ENCODE data around the gene ISL2.

ISL2 gene

DNA sequence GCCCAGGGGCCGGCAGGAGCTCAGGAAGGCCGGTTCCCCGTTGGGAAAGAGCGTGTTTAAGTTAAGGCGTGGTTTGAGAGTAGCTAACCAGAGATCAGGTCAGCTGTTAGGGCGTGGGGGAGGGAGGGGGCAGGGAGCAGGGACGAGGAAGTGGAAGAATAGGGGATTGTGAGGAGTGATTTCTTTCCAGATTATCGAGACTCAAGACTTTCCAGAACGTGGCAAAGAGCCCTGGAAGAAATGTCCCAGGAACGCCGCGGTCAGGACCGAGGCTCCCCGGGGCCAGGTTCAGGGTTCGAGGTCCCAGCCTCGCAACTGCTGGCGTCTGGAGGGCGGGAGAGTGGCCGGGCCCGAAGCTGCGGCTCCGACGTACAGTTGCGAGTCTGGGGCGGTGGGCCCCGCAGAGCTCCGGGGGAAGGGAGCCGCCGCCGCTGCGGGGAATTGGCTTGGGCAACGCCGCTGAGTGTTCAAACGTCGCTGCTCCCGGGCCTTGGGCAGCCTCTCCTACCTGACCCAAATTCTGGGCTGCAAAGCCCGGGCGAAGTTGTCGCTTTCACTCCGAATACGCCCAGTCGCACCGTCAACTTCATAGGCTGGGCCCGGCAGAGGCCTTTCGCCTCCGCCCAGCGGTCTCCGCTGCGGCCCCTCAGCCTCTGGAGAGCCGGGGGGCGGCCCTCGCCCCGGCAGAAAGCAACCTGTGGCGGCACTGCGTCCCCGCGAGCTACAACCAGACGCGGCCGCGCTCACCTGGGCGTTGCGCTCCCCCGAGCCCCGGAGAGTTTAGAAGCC, 9.5 kb downstream of the ISL2 start:
- DNase-seq (peak; percentile 19 to 32), ATAC-seq (peak; percentile 29)
- peak overlapping the region in 1 of 2 donors; percentile 22 for H3K27ac Mint-ChIP-seq
- peaks cover 29% of the 10 kb centered on the region for H3K4me1 Mint-ChIP-seq
- peaks cover 78% of the 10 kb centered on the region for H3K27me3 Mint-ChIP-seq
- no peaks in the 10 kb centered on the region for H3K9me3 Mint-ChIP-seq
- peak overlapping the region; percentile 67 to 78 for H3K4me3 Mint-ChIP-seq

DNA sequence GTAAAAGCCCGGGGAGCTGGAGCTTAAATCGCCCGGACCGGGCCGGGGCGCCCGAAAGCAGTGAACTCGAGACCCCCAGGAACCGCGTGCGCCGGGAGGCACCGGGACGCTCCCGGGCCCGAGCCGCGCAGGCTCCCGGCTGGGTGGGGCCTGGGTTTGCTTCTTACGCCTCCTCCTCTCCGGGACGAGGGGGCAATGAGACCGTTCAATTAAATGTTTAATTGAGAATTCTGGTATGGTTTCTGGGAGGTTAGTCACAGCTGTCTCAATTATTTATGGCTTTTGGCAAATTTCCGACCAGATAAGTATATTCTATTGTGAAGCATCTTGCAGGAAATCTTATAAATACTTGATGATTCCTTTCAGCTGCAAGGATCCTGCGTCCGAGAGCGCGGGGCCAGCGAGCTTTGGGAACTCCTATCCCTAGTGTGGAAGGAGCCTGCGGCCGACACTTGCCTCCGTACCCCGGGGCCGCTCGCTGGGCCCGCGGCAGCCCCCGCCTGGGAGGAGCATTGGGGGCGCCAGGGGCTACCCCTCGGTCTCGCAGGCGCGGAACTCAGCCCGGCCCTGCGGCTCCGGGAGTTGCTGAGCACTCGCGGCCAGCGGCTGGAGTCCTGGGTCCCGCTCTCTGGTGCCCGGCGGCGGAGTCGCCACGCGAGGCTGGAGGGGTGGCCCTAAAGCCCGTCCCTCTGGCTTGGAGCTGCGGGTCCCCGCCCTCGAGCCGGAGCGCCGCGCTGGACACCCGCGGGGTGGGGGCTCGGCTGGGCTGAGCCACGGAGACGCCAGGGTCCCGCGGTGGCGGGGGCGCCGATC, 10.3 kb downstream of the ISL2 start:
- ATAC-seq (peak; percentile 20), DNase-seq (no peak)
- Mint-ChIP-seq H3K27ac (no peak overlapping the region), H3K4me3 (peak overlapping the region; percentile 67 to 78), H3K27me3 (peaks cover 70% of the 10 kb centered on the region), H3K4me1 (peaks cover 22% of the 10 kb centered on the region), H3K9me3 (no peaks in the 10 kb centered on the region)

DNA sequence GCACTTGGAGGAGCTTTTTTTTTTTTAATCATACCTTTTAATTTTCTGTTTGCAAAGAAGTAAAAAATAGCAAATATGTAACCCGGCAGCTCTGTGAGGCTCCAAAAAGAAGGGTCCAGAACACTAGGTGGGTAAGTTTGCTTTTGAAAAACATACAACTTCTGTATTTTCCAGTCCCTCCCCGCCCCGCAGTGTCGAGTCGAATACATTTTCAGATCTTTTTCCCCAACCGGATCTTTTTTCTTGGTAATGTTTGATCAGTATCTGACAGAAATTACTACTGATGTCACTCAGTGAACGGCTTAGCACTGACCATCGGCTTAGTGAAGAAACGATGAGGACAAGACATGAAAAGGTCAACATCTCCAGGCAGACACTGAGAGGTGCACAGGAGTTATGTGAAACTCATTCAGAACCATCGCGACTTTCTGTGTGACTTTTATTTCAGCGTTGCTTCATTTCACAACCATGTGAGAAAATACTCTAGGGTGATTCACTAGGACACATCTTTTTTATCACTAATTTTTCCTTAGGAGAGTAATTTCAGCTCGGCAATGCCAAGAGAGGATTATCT, 11.0 kb downstream of the ISL2 start:
- Mint-ChIP-seq H3K4me3 (peak overlapping the region in 1 of 2 donors; percentile 21), H3K27me3 (peaks cover 65% of the 10 kb centered on the region), H3K27ac (no peak overlapping the region), H3K4me1 (peaks cover 18% of the 10 kb centered on the region), H3K9me3 (no peaks in the 10 kb centered on the region)
- DNase-seq (no peak), ATAC-seq (no peak)

DNA sequence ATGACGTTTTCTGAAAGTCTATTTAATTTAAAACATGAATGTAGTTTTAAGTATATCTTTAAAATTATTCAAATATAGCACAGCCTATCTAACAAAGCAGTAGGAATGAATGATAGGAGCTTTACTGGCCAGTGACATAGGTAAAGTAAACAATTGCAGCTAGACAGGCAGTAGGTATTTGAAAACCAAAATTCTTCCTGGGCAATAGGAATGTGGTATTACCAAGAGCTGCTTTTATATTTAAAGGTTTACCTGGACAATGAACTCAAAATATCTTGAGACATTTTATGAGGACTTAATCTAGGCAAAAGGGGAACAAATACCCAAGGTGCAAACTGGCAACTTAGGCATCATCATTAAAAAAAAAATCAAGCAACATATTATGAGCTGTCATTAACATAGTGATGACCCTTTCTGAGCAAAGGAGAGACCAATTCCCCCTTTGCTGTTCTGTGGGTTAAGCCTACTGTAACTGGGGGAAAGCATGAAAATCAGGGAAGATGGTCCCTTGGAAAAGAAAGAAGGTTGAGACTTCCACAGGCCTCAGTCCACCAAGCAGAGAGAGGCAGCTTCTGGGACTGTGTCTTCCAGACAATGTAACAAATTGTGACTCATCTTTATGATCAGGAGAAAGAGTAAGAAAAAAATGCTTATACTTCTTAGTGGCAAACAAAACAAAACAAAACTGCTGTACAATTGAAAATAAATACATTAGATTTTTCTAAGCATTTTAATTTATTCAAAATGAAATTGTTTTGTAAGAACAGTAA, 12.9 kb downstream of the ISL2 start:
- Mint-ChIP-seq H3K9me3 (no peaks in the 10 kb centered on the region), H3K27ac (no peak overlapping the region), H3K27me3 (peaks cover 48% of the 10 kb centered on the region), H3K4me3 (no peak overlapping the region), H3K4me1 (peaks cover 12% of the 10 kb centered on the region)
- ATAC-seq (no peak), DNase-seq (no peak)

- Mint-ChIP-seq H3K4me1 (no peaks in the 10 kb centered on the region), H3K9me3 (no peaks in the 10 kb centered on the region), H3K27ac (no peak overlapping the region), H3K27me3 (peaks cover 19% of the 10 kb centered on the region), H3K4me3 (no peak overlapping the region)
- ATAC-seq (no peak), DNase-seq (no peak)
These were observed 16.5 kb downstream of the ISL2 start for GRCh38 chr15:76353023-76353577.

- Mint-ChIP-seq H3K27ac (no peak overlapping the region), H3K4me1 (no peaks in the 10 kb centered on the region), H3K27me3 (peaks cover 11% of the 10 kb centered on the region), H3K4me3 (no peak overlapping the region), H3K9me3 (no peaks in the 10 kb centered on the region)
- ATAC-seq (no peak), DNase-seq (no peak)
These were observed 17.3 kb downstream of the ISL2 start for GRCh38 chr15:76353903-76354302.

DNA sequence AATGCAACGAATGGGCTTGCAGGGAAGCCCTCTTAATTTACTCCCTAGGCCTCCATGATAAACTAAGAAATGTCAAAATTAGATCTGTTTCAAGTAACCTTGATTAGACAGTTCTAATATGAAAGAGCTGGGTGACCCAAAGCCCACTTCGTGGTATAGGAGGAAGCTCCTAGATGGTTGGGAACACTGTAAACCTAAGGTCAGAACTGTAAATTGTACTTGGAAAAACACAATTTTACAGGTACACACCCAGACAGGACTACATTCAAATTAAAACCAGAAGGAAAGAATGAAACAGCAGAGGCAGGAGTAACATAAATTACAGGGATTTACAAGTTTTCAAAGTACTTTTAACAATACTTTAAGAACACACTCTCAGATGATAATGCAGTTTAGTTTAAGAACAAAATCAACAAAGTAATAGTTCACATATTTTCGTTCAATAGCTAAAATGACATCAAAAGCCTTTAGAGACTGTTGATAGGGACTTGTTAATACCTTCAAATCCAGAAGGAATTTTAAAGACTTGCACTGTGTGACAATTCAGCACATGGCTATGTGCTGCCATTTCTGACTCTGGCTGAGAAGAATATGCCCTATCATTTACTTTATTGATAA, 18.4 kb downstream of the ISL2 start:
- Mint-ChIP-seq H3K9me3 (no peaks in the 10 kb centered on the region), H3K27me3 (peaks cover 1% of the 10 kb centered on the region), H3K4me1 (no peaks in the 10 kb centered on the region), H3K4me3 (no peak overlapping the region), H3K27ac (no peak overlapping the region)
- DNase-seq (no peak), ATAC-seq (no peak)

GRCh38 chr15:76358453-76358852, 21.9 kb downstream of the ISL2 start:
- Mint-ChIP-seq H3K4me3 (no peak overlapping the region), H3K4me1 (no peaks in the 10 kb centered on the region), H3K27me3 (no peaks in the 10 kb centered on the region), H3K9me3 (no peaks in the 10 kb centered on the region), H3K27ac (no peak overlapping the region)
- ATAC-seq: no peak
- no peak for DNase-seq

- Mint-ChIP-seq H3K27ac (no peak overlapping the region), H3K4me3 (no peak overlapping the region), H3K4me1 (no peaks in the 10 kb centered on the region), H3K9me3 (no peaks in the 10 kb centered on the region), H3K27me3 (no peaks in the 10 kb centered on the region)
- no peak for ATAC-seq
- no peak for DNase-seq
These were observed 22.6 kb downstream of the ISL2 start for GRCh38 chr15:76359152-76359551.

DNA sequence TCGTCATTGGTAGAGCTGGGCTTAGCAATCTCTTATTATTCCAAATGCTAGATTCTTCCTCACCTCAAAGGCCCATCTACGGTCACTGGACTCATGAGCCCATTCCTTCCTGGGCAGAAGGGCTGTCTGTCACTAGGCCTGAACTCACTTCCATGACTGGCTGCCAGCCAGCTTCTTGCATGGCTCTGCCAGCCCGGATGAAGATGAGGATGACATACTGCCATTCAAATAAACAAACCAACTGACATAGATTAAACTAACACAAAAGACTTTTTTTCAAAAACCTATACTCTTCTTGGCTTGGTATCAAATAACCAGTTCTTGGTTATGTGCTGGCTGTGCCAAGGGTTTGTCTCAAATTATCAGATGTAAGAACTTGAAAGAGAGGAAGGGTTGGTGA, 23.8 kb downstream of the ISL2 start:
- Mint-ChIP-seq H3K27me3 (no peaks in the 10 kb centered on the region), H3K4me1 (no peaks in the 10 kb centered on the region), H3K27ac (no peak overlapping the region), H3K9me3 (no peaks in the 10 kb centered on the region), H3K4me3 (no peak overlapping the region)
- no peak for DNase-seq
- ATAC-seq: no peak

- Mint-ChIP-seq H3K27me3 (no peaks in the 10 kb centered on the region), H3K4me1 (no peaks in the 10 kb centered on the region), H3K4me3 (no peak overlapping the region), H3K27ac (no peak overlapping the region), H3K9me3 (no peaks in the 10 kb centered on the region)
- ATAC-seq (no peak), DNase-seq (no peak)
These were observed 26.7 kb downstream of the ISL2 start for GRCh38 chr15:76363251-76363650.

GRCh38 chr15:76366714-76367113, 30.1 kb downstream of the ISL2 start:
- H3K4me3 Mint-ChIP-seq: no peak overlapping the region
- no peaks in the 10 kb centered on the region for H3K27me3 Mint-ChIP-seq
- ATAC-seq (no peak), DNase-seq (no peak)
- H3K27ac Mint-ChIP-seq: no peak overlapping the region
- no peaks in the 10 kb centered on the region for H3K4me1 Mint-ChIP-seq
- no peaks in the 10 kb centered on the region for H3K9me3 Mint-ChIP-seq

DNA sequence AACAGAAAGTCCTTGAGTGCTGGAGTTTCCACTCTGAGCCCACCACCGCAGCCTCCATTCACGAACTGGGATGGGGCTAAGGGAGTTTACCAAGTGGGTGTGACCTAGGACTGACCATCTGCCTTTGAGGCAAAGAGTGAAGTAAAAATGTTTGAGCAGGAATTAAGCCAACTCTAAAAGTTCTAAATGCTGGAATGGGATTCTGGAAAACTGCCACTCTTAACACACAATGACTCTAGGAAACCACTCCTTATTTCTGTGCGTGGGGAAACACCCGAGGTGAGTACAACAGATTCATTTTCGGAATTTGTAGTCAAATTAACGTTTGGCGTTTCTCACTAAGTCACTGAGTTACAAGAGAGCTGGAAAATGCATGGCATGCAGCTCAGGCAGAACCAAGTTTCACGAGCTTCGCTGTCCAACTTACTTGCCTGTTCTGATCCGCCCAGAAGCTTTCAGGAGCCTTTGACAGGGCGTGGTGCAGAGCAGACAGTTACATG, 31.6 kb downstream of the ISL2 start:
- H3K4me1 Mint-ChIP-seq: no peaks in the 10 kb centered on the region
- H3K9me3 Mint-ChIP-seq: no peaks in the 10 kb centered on the region
- no peak for ATAC-seq
- H3K27ac Mint-ChIP-seq: no peak overlapping the region
- no peak for DNase-seq
- H3K27me3 Mint-ChIP-seq: no peaks in the 10 kb centered on the region
- H3K4me3 Mint-ChIP-seq: no peak overlapping the region

DNA sequence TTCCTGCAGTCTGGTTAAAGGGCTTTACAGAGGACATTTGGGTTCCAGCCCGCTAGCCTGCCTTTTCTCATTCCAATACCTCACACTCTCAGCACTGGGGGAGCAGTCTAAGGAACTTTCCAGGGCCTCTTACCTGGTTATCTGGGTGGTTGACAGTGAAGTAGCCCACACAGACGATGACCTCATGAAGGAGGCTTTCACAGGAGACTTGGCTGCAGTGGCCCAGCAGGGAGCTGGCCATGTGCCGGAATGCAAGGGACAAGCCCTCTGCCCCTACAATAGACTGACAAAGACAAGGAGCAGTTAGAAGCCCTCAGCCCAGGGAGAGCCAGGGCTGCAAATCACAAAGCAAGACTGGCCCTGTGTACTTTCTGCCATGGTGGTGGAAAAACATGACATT, 39.5 kb downstream of the ISL2 start:
- DNase-seq (no peak), ATAC-seq (no peak)
- no peak overlapping the region for H3K4me3 Mint-ChIP-seq
- no peaks in the 10 kb centered on the region for H3K9me3 Mint-ChIP-seq
- no peaks in the 10 kb centered on the region for H3K4me1 Mint-ChIP-seq
- no peaks in the 10 kb centered on the region for H3K27me3 Mint-ChIP-seq
- no peak overlapping the region for H3K27ac Mint-ChIP-seq

DNA sequence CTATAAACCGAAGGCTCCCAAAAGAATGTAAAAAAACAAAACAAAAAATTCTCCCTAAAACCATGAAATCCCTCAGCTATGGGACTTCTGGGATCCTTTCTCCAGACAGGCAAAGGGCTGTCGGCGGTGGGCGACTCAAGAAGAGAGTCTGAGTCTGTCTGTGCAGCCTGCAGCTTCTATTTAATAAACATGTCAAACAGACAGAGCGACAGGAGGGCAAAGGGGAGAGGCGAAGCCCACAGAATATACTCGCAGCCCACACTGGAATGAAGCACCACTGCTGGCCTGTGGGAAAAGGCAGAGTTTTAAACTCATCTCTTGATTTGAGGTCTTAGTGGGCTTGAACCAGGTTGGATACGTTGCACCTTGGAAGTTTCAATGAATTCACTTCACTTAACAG, 40.2 kb downstream of the ISL2 start:
- Mint-ChIP-seq H3K27ac (no peak overlapping the region), H3K9me3 (no peaks in the 10 kb centered on the region), H3K4me1 (no peaks in the 10 kb centered on the region), H3K4me3 (no peak overlapping the region), H3K27me3 (no peaks in the 10 kb centered on the region)
- ATAC-seq (no peak), DNase-seq (no peak)
